HEK293 (cell line): Measurements from ENCODE around the gene HLA-G.
"Not testable (repeated sequence)": the region's sequence is repeated elsewhere in the genome, so short reads cannot be mapped to it uniquely, and the experiment has no call there.

ENCODE experiments used
- CTCF ChIA-PET: fragments of 350-600 bp; formaldehyde crosslinking; extraction: SDS; loops from one replicate; lab custom pipeline; 2021; ENCODE audit warnings: antibody characterized with exemption; lab: Yijun Ruan, JAX
- POLR2A ChIA-PET: fragments of 300-600 bp; formaldehyde crosslinking; extraction: SDS; loops from one replicate; lab custom pipeline; 2020; ENCODE audit warnings: antibody characterized with exemption, inconsistent platforms; lab: Yijun Ruan, JAX
- H3K27ac ChIP-seq: fragments of 200-500 bp; sonication (Bioruptor generic); 2 replicates; pipeline ENCODE4 v1.5.1; 2014; ENCODE audit warnings: low read depth, low read length, control low read depth, inconsistent platforms; ENCODE audit errors: extremely low read depth
- H3K36me3 ChIP-seq, 2 experiments: fragments of 200-500 bp in 1 of 2; sonication (Bioruptor generic) in 1 of 2; 1 replicate in 1 of 2; 2 replicates in 1 of 2; pipeline ENCODE4 v1.5.1; 2014 to 2017; ENCODE audit warnings: inconsistent platforms in 2 of 2, low read length in 2 of 2; ENCODE audit not compliant: control insufficient read depth in 2 of 2, insufficient read depth in 1 of 2
- H3K4me1 ChIP-seq: fragments of 200-500 bp; sonication (Bioruptor generic); 2 replicates; pipeline ENCODE4 v1.5.1; 2014; ENCODE audit warnings: mild to moderate bottlenecking, low read length, inconsistent platforms; ENCODE audit not compliant: control insufficient read depth, insufficient read depth
- H3K4me3 ChIP-seq: 2 replicates; pipeline ENCODE4 v1.5.1; 2011; ENCODE audit warnings: low read depth, mild to moderate bottlenecking, control low read depth, low read length, moderate library complexity
- H3K9me3 ChIP-seq: fragments of 200-500 bp; sonication (Bioruptor generic); 2 replicates; pipeline ENCODE4 v1.5.1; 2014; ENCODE audit warnings: low read depth, low read length, inconsistent platforms; ENCODE audit not compliant: control insufficient read depth, insufficient read depth
- ZBTB1 ChIP-seq: fragments of 450-650 bp; formaldehyde crosslinking; IDR thresholded peaks from 2 replicates; pipeline ENCODE4 v1.5.1; 2016; ENCODE audit warnings: missing biosample characterization, missing genetic modification characterization
- ZNF133 ChIP-seq: fragments of 450-650 bp; formaldehyde crosslinking; IDR thresholded peaks from 2 replicates; pipeline ENCODE4 v1.5.1; 2016; ENCODE audit warnings: missing biosample characterization, missing genetic modification characterization
- ZNF138 ChIP-seq: fragments of 450-650 bp; formaldehyde crosslinking; IDR thresholded peaks from 2 replicates; pipeline ENCODE4 v1.5.1; 2016; ENCODE audit warnings: missing biosample characterization, missing genetic modification characterization, borderline replicate concordance
- ZNF175 ChIP-seq: fragments of 450-650 bp; formaldehyde crosslinking; IDR thresholded peaks from 2 replicates; pipeline ENCODE4 v1.5.1; 2016; ENCODE audit warnings: missing biosample characterization, missing genetic modification characterization
- ZNF266 ChIP-seq: fragments of 450-650 bp; formaldehyde crosslinking; IDR thresholded peaks from 2 replicates; pipeline ENCODE4 v1.5.1; 2016; ENCODE audit warnings: missing biosample characterization, missing genetic modification characterization, low read depth
- ZNF433 ChIP-seq: fragments of 450-650 bp; formaldehyde crosslinking; IDR thresholded peaks from 2 replicates; pipeline ENCODE4 v1.5.1; 2016; ENCODE audit warnings: missing biosample characterization, missing genetic modification characterization, low read depth
- ZNF530 ChIP-seq: fragments of 450-650 bp; formaldehyde crosslinking; IDR thresholded peaks from 2 replicates; pipeline ENCODE4 v1.5.1; 2016; ENCODE audit warnings: low read depth, missing biosample characterization, missing genetic modification characterization
- ZNF555 ChIP-seq: fragments of 450-650 bp; formaldehyde crosslinking; conservative IDR thresholded peaks from 2 replicates; pipeline ENCODE4 v1.5.1; 2017; ENCODE audit warnings: missing biosample characterization, mild to moderate bottlenecking, missing genetic modification characterization, inconsistent platforms
- ZNF585B ChIP-seq: fragments of 450-650 bp; formaldehyde crosslinking; IDR thresholded peaks from 2 replicates; pipeline ENCODE4 v1.5.1; 2016; ENCODE audit warnings: missing biosample characterization, missing genetic modification characterization
- ZNF600 ChIP-seq: fragments of 450-650 bp; formaldehyde crosslinking; IDR thresholded peaks from 2 replicates; pipeline ENCODE4 v1.5.1; 2016; ENCODE audit warnings: missing biosample characterization, missing genetic modification characterization
- ZNF626 ChIP-seq: fragments of 450-650 bp; sonication (Bioruptor Pico); formaldehyde crosslinking; IDR thresholded peaks from 2 replicates; pipeline ENCODE4 v1.5.1; 2018; ENCODE audit warnings: missing biosample characterization, missing genetic modification characterization, inconsistent platforms

The HLA-G gene

GRCh38 chr6:29875257-29875656 lies 47.6 kb downstream of the HLA-G start:
- no peak for TF ChIP-seq ZNF433
- no peak for TF ChIP-seq ZBTB1 (tag by site-specific recombination)
- TF ChIP-seq ZNF555: no peak
- TF ChIP-seq ZNF133: no peak
- no peak for TF ChIP-seq ZNF600 (tag by site-specific recombination)
- no peak for TF ChIP-seq ZNF585B (tag by site-specific recombination)
- no peak for TF ChIP-seq ZNF138 (tag by site-specific recombination)
- no peak for TF ChIP-seq ZNF175
- no peak for TF ChIP-seq ZNF266 (tag by site-specific recombination)
- no peak for TF ChIP-seq ZNF530 (tag by site-specific recombination)
- Histone ChIP-seq H3K9me3 (no peaks in the 10 kb centered on the region), H3K4me1 (no peaks in the 10 kb centered on the region), H3K27ac (no peak overlapping the region), H3K4me3 (no peak overlapping the region), H3K36me3 (no peaks in the 10 kb centered on the region)
- CTCF ChIA-PET: interaction anchor here (0.6 to 0.7 kb wide), 3 partner anchors 24 to 222 kb away, joined by 3 read pairs; no protein-coding TSS in a partner anchor
- POLR2A ChIA-PET: no interaction called here

- H3K4me1 ChIP-seq, POLR2A ChIA-PET, H3K27ac ChIP-seq, H3K9me3 ChIP-seq, H3K36me3 ChIP-seq, H3K4me3 ChIP-seq: not testable (repeated sequence)
- peak; percentile 65; the same call in 1 of the 2 replicates for TF ChIP-seq ZNF626 (tag by site-specific recombination)
- CTCF ChIA-PET: interaction anchor here (0.6 to 0.7 kb wide), 3 partner anchors 23 to 223 kb away, joined by 3 read pairs; no protein-coding TSS in a partner anchor
Observed at GRCh38 chr6:29875734-29876133, 48.1 kb downstream of the HLA-G start.
